GM21717 (cell line): ENCODE data around the gene TNMD.

Experiments
- ATAC-seq: cut with Tn5 transposase; IDR thresholded peaks from one replicate; pipeline ENCODE4 v1.9.1; 2021; ENCODE audit warnings: mild to moderate bottlenecking, moderate library complexity; ENCODE audit not compliant: unreplicated experiment

Gene TNMD

GRCh38 chrX:100643956-100644860 lies 59.5 kb downstream of the TNMD start, which contains the start of gene SRPX2:
Gene SRPX2 (plus strand): TSS chrX:100644199. CDS start chrX:100646323, 2,124 bp downstream.
- peak; percentile 85 for ATAC-seq

DNA sequence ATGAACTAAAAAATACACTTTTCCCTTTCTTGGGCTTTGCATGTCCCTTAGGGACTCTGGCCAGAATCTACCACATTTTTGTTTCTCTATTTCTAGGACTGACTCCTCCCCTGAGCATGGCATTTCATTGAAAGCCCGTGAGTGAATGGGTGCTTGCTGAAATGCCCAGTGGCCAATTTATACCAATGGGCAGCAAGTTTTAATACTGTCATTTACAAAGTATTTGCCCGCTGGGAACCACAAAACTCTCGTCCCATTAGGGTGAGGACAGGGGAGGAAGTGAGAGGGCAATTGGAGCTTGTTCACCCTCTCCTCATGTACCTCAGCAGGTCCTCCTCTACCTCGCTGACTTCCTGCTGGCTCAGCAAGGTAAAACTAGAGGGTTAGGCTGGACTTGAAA lies 60.4 kb downstream of the TNMD start:
- no peak for ATAC-seq

DNA sequence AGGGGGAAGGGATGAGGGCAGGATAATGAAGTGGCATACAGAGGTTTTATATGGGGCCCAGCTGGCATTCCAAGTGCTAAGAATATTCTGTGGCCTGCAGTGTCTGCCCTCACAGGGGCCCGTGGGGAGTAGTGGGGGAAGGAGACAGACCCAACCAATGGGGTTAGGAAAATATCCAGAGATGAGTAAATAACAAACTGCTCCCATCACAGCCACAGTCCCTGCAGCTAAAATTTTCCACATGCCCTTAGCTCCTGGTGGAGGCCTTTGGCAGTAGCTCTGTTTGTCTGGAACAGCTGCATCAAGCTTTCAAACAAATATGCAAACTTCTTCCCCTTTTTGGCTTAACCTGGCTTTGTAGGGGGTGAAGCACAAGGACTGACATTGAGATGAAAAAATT lies 62.4 kb downstream of the TNMD start:
- ATAC-seq: no peak

DNA sequence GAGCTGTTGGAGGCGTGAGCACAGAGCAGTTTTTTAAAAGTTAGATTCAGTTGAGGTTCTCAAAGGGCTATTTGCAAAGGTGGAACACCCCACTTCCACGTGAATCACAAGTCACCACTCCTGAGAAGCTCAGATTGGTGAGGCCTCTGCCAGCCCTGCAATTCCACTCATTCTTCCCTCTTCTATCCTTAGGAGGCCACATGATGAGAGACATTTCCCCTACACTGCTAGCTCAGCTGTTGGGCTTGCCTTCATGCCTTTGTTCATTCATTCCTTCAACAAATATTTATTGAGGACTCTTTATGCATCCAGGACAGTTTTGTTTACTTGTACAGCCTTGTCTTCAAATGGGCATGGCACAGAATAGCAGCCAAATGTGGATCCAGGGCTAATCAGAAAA lies 63.0 kb downstream of the TNMD start:
- no peak for ATAC-seq

DNA sequence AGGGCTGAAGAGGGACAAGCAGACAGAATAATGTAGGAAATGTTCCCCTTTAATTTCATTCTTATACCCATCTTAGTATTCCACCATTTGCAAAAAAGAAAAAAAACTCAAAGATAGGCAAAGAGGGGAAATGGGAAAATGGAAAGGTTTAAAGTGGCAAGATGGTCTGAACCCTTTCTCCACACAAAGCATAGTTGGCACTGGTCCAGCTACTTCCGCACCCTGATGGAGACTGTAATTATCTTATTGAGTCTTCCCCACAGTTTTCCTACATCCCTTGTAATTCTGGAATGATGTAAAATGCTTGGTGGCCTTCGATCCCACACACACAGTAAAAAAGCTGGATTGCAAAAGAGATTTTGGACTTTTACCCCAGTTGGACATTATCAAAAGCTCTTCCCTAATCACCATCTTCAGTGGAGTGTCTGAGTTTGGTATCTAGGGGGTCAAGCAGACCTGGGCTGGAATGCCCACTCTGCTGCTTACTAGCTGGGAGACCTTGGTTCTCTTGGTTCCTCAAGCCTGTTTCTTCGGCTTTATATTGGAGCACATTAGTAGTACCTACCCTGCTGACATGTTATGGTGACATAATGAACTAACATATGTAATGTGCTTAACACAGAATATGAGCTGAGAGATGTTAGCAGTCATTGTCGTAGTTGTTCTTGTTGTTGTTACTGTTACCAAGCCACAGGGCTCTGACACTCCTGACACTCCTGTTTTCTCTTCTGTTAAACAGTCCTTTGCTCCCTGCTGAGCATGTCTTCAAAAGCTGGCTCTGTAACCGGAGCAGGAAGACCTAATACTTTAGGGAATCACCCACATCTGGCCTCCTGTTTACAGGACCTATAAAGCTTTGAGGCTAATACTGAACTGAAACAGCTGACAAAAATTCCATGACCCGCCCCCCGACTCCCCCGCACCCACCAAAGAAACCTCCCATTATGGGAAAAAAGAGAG lies 64.0 kb downstream of the TNMD start:
- ATAC-seq: no peak
